OCI-LY3 (cell line): Measurements from ENCODE around the gene MBP.

Experiments used
- H2AFZ ChIP-seq: fragments of 200-600, 300-600 bp; shearing (Covaris generic); 2 replicates; pipeline ENCODE4 v1.6.0; 2014; ENCODE audit warnings: antibody characterized with exemption, low read depth, low read length
- H3K27ac ChIP-seq: fragments of 200-600, 300-600 bp; sonication (generic); 2 replicates; pipeline ENCODE4 v1.5.1; 2014; ENCODE audit warnings: mild to moderate bottlenecking, low read length, moderate library complexity, mixed read lengths
- H3K27me3 ChIP-seq: fragments of 200-600, 300-600 bp; sonication (generic); 2 replicates; pipeline ENCODE4 v1.6.1; 2014; ENCODE audit warnings: low read depth, low read length, mixed read lengths
- H3K36me3 ChIP-seq: fragments of 200-600, 300-600 bp; sonication (generic); replicated peaks from 2 replicates; pipeline ENCODE3; 2014; ENCODE audit warnings: low read depth, low read length, mixed read lengths
- H3K4me1 ChIP-seq: fragments of 300-600, 200-600 bp; sonication (generic); 2 replicates; pipeline ENCODE4 v1.6.1; 2014; ENCODE audit warnings: low read length, mixed read lengths
- H3K4me2 ChIP-seq: fragments of 200-600, 300-600 bp; sonication (generic); 2 replicates; pipeline ENCODE4 v1.6.1; 2014; ENCODE audit warnings: low read length, mixed read lengths
- H3K4me3 ChIP-seq: fragments of 300-600, 200-600 bp; sonication (generic); 2 replicates; pipeline ENCODE4 v1.5.1; 2014; ENCODE audit warnings: antibody characterized with exemption, mild to moderate bottlenecking, low read length, moderate library complexity
- H3K79me2 ChIP-seq: fragments of 300-600, 200-600 bp; shearing (Covaris generic); 2 replicates; pipeline ENCODE4 v1.6.1; 2014; ENCODE audit warnings: mild to moderate bottlenecking, low read length, mixed read lengths
- H3K9ac ChIP-seq: fragments of 300-600, 200-600 bp; shearing (Covaris generic); 2 replicates; pipeline ENCODE4 v1.6.0; 2014; ENCODE audit warnings: mild to moderate bottlenecking, low read length, moderate library complexity
- H3K9me3 ChIP-seq: fragments of 200-600, 300-600 bp; shearing (Covaris generic); 2 replicates; pipeline ENCODE4 v1.6.1; 2014; ENCODE audit warnings: low read length, mixed read lengths; ENCODE audit not compliant: insufficient read depth
- H4K20me1 ChIP-seq: fragments of 200-600, 300-600 bp; sonication (generic); 2 replicates; pipeline ENCODE4 v1.6.1; 2016; ENCODE audit warnings: low read length, mixed read lengths; ENCODE audit not compliant: insufficient read depth
- CTCF ChIP-seq: fragments of 200-600, 300-600 bp; sonication (generic); IDR thresholded peaks from 2 replicates; pipeline ENCODE4 v1.5.1; 2014; ENCODE audit warnings: antibody characterized with exemption, low read length, low read depth
- EZH2phosphoT487 ChIP-seq: fragments of 200-600 bp; shearing (Covaris generic); IDR thresholded peaks from 2 replicates; pipeline ENCODE4 v1.6.1; 2018; ENCODE audit warnings: antibody characterized with exemption, mixed run types, low read depth

Gene MBP

GRCh38 chr18:77133051-77133834 lies 660 bp upstream of the MBP start:
- peaks cover 19% of the 10 kb centered on the region for H3K36me3 ChIP-seq
- peak overlapping the region; percentile 81 for H3K4me2 ChIP-seq
- peak overlapping the region; percentile 91 for H3K9ac ChIP-seq
- H4K20me1 ChIP-seq = peaks cover 9% of the 10 kb centered on the region; the same call in 1 of the 2 replicates
- peaks cover 18% of the 10 kb centered on the region for H3K4me1 ChIP-seq
- peak overlapping the region; percentile 81 for H3K4me3 ChIP-seq
- no peak overlapping the region for H3K27ac ChIP-seq
- H3K79me2 ChIP-seq = peaks cover 36% of the 10 kb centered on the region
- H2AFZ ChIP-seq = peak overlapping the region; percentile 62
- H3K27me3 ChIP-seq = peaks cover 11% of the 10 kb centered on the region; the same call in 1 of the 2 replicates
- no peaks in the 10 kb centered on the region for H3K9me3 ChIP-seq
- TF ChIP-seq EZH2phosphoT487 (no peak), CTCF (no peak)

GRCh38 chr18:77131652-77132368 lies 773 bp downstream of the MBP start:
- peaks cover 32% of the 10 kb centered on the region for H3K36me3 ChIP-seq
- peak overlapping the region; percentile 91 for H3K9ac ChIP-seq
- H4K20me1 ChIP-seq = peaks cover 20% of the 10 kb centered on the region; the same call in 1 of the 2 replicates
- H3K27me3 ChIP-seq = peaks cover 11% of the 10 kb centered on the region; the same call in 1 of the 2 replicates
- no peaks in the 10 kb centered on the region for H3K9me3 ChIP-seq
- no peak for TF ChIP-seq CTCF
- peak overlapping the region; percentile 81 for H3K4me3 ChIP-seq
- H2AFZ ChIP-seq = peak overlapping the region; percentile 42
- peak overlapping the region; percentile 60 for H3K27ac ChIP-seq
- H3K4me1 ChIP-seq = peaks cover 33% of the 10 kb centered on the region
- peaks cover 51% of the 10 kb centered on the region for H3K79me2 ChIP-seq
- peak overlapping the region; percentile 81 for H3K4me2 ChIP-seq

GRCh38 chr18:77131100-77131651 lies 1.4 kb downstream of the MBP start:
- peaks cover 11% of the 10 kb centered on the region; the same call in 1 of the 2 replicates for H3K27me3 ChIP-seq
- H3K4me1 ChIP-seq = peaks cover 39% of the 10 kb centered on the region
- no peak for TF ChIP-seq EZH2phosphoT487
- no peak for TF ChIP-seq CTCF
- no peaks in the 10 kb centered on the region for H3K9me3 ChIP-seq
- H2AFZ ChIP-seq = peak overlapping the region; percentile 42
- H3K9ac ChIP-seq = peak overlapping the region; percentile 91
- H3K4me3 ChIP-seq = peak overlapping the region; percentile 81
- H3K27ac ChIP-seq = peak overlapping the region; percentile 60
- H3K36me3 ChIP-seq = peaks cover 34% of the 10 kb centered on the region
- peak overlapping the region; percentile 81 for H3K4me2 ChIP-seq
- H4K20me1 ChIP-seq = peaks cover 26% of the 10 kb centered on the region; the same call in 1 of the 2 replicates
- H3K79me2 ChIP-seq = peaks cover 57% of the 10 kb centered on the region
